CD8-positive, alpha-beta memory T cell (primary cell): ENCODE results near the gene MLX. TPM values are rescaled to one million over a fixed set of nuclear protein-coding genes. Genes with fewer than 3 reads are reported as not detected.
A peak's percentile ranks its signal among the peaks of the same experiment; 100 is the strongest.
"Not testable (repeated sequence)": the region's sequence is repeated elsewhere in the genome, so short reads cannot be mapped to it uniquely, and the experiment has no call there.

Experiments
- CTCF ChIA-PET: fragments of 350-600 bp; sonication (Branson Sonifier 250); formaldehyde crosslinking; loops from one replicate; lab custom pipeline; 2021; ENCODE audit warnings: antibody characterized with exemption; lab: Charles Lee
- POLR2A ChIA-PET: fragments of 350-600 bp; sonication (Branson Sonifier 250); formaldehyde crosslinking; loops from one replicate; lab custom pipeline; 2021; ENCODE audit warnings: antibody characterized with exemption; lab: Charles Lee
- DNase-seq, 5 donors: peaks; one replicate each; pipeline versions ENCODE4 v3.0.0 to v3.0.0-alpha.2; 2020 to 2022; ENCODE audit warnings: mixed read lengths in 1 of 5
- H3K27ac ChIP-seq: one replicate; pipeline ENCODE4 v1.7.0; 2013; ENCODE audit warnings: low read depth, mild to moderate bottlenecking, low read length, moderate library complexity
- H3K27me3 ChIP-seq: 2 replicates; pipeline ENCODE4 v1.7.0; 2013; ENCODE audit warnings: low read length, mild to moderate bottlenecking; ENCODE audit not compliant: insufficient read depth, poor library complexity, severe bottlenecking
- H3K36me3 ChIP-seq: 2 replicates; pipeline ENCODE4 v1.7.0; 2013; ENCODE audit warnings: mild to moderate bottlenecking, low read length, moderate library complexity; ENCODE audit not compliant: insufficient read depth
- H3K4me1 ChIP-seq: 2 replicates; pipeline ENCODE4 v1.7.0; 2013; ENCODE audit warnings: mild to moderate bottlenecking, low read length, moderate library complexity; ENCODE audit not compliant: insufficient read depth
- H3K4me3 ChIP-seq: 2 replicates; pipeline ENCODE4 v1.7.0; 2013; ENCODE audit warnings: mild to moderate bottlenecking, low read length
- H3K9me3 ChIP-seq: 2 replicates; pipeline ENCODE4 v1.7.0; 2013; ENCODE audit warnings: mild to moderate bottlenecking, low read length
- H3K27ac Mint-ChIP-seq, 8 donors: one replicate each; pipeline ENCODE4 v1.8.0; 2020 to 2021; ENCODE audit warnings: mixed read lengths in 8 of 8, mild to moderate bottlenecking in 6 of 8, inconsistent platforms in 3 of 8, moderate library complexity in 3 of 8
- H3K27me3 Mint-ChIP-seq, 2 donors: one replicate each; pipeline ENCODE4 v1.8.0; 2020 to 2021; ENCODE audit warnings: mixed read lengths in 2 of 2, mild to moderate bottlenecking in 1 of 2, moderate library complexity in 1 of 2
- H3K36me3 Mint-ChIP-seq, 3 donors: one replicate each; pipeline ENCODE4 v1.8.0; 2020 to 2021; ENCODE audit warnings: mixed read lengths in 3 of 3, inconsistent platforms in 1 of 3, mild to moderate bottlenecking in 1 of 3
- H3K4me1 Mint-ChIP-seq, 3 donors: one replicate each; pipeline ENCODE4 v1.8.0; 2020 to 2021; ENCODE audit warnings: mixed read lengths in 3 of 3, inconsistent platforms in 1 of 3, mild to moderate bottlenecking in 1 of 3
- H3K4me3 Mint-ChIP-seq, 7 donors: one replicate each; pipeline ENCODE4 v1.8.0; 2020 to 2021; ENCODE audit warnings: mixed read lengths in 7 of 7, mild to moderate bottlenecking in 6 of 7, moderate library complexity in 4 of 7, inconsistent platforms in 2 of 7
- H3K9me3 Mint-ChIP-seq, 5 donors: one replicate each; pipeline ENCODE4 v1.8.0; 2020 to 2022; ENCODE audit warnings: mixed read lengths in 5 of 5, mild to moderate bottlenecking in 3 of 5, moderate library complexity in 2 of 5, inconsistent platforms in 1 of 5
- polyA plus RNA-seq: library from polyadenylated mRNA; unstranded; fragments of 300-500 nt; fragmentation: Illumina TruSeq; gene quantifications from one replicate; pipeline ENCODE4 v1.2.3, GENCODE V29; 2021
- total RNA-seq, 2 experiments: library from RNA; stranded (reverse); gene quantifications; one replicate each; pipeline ENCODE4 v1.2.3, GENCODE V29; 2021

The MLX gene
- total and polyA plus RNA-seq, 3 experiments from 2014 or later: 52.1 to 62.3 (median 61.8) TPM

GRCh38 chr17:42537156-42537805 is 29.6 kb upstream of the MLX start:
- DNase-seq: no peak
- no peaks in the 10 kb centered on the region for H3K9me3 ChIP-seq
- H3K27ac Mint-ChIP-seq: peak overlapping the region in 4 of 8 donors; percentile 9 to 88 (median 60)
- peak overlapping the region; percentile 76 to 89 (median 83) for H3K4me3 Mint-ChIP-seq
- peak overlapping the region; percentile 70 for H3K4me3 ChIP-seq
- CTCF ChIA-PET: interaction anchor here (1.2 to 2.0 kb wide), 5 partner anchors 10 to 41 kb away, joined by 3 to 10 read pairs (median 6); no protein-coding TSS in a partner anchor
- no peaks in the 10 kb centered on the region for H3K27me3 ChIP-seq
- H3K27ac ChIP-seq: peak overlapping the region; percentile 27
- H3K27me3 Mint-ChIP-seq: no peaks in the 10 kb centered on the region
- H3K4me1 ChIP-seq: peaks cover 32% of the 10 kb centered on the region
- peaks cover 0 to 12% (median 0%) of the 10 kb centered on the region in 3 donors for H3K36me3 Mint-ChIP-seq
- POLR2A ChIA-PET: interaction anchor here (1.0 kb wide), 1 partner anchor 11 kb away, joined by 3 read pairs; no protein-coding TSS in a partner anchor
- H3K9me3 Mint-ChIP-seq: no peaks in the 10 kb centered on the region
- peaks cover 32 to 47% (median 37%) of the 10 kb centered on the region in 3 donors for H3K4me1 Mint-ChIP-seq
- H3K36me3 ChIP-seq: peaks cover 5% of the 10 kb centered on the region

GRCh38 chr17:42537826-42538451 is 29.0 kb upstream of the MLX start:
- Mint-ChIP-seq H3K27ac (peak overlapping the region in 6 of 8 donors; percentile 9 to 66 (median 54)), H3K4me1 (peaks cover 32 to 47% (median 37%) of the 10 kb centered on the region in 3 donors), H3K27me3 (no peaks in the 10 kb centered on the region), H3K9me3 (no peaks in the 10 kb centered on the region), H3K36me3 (peaks cover 0 to 12% (median 0%) of the 10 kb centered on the region in 3 donors), H3K4me3 (peak overlapping the region; percentile 66 to 89 (median 73))
- DNase-seq: no peak
- H3K27me3 ChIP-seq: no peaks in the 10 kb centered on the region
- peaks cover 32% of the 10 kb centered on the region for H3K4me1 ChIP-seq
- H3K36me3 ChIP-seq: peaks cover 5% of the 10 kb centered on the region
- no peak overlapping the region for H3K27ac ChIP-seq
- no peaks in the 10 kb centered on the region for H3K9me3 ChIP-seq
- CTCF ChIA-PET: interaction anchor here (1.2 kb wide), 1 partner anchor 41 kb away, joined by 3 read pairs; no protein-coding TSS in a partner anchor
- POLR2A ChIA-PET: no interaction called here
- no peak overlapping the region for H3K4me3 ChIP-seq

GRCh38 chr17:42538482-42538881 is 28.4 kb upstream of the MLX start:
- Histone ChIP-seq H3K4me1 (peaks cover 32% of the 10 kb centered on the region), H3K4me3 (no peak overlapping the region), H3K27me3 (no peaks in the 10 kb centered on the region), H3K36me3 (peaks cover 5% of the 10 kb centered on the region), H3K27ac (no peak overlapping the region), H3K9me3 (no peaks in the 10 kb centered on the region)
- peak overlapping the region in 3 of 7 donors; percentile 49 to 76 (median 73) for H3K4me3 Mint-ChIP-seq
- CTCF ChIA-PET: no interaction called here
- H3K9me3 Mint-ChIP-seq: no peaks in the 10 kb centered on the region
- H3K4me1 Mint-ChIP-seq: peaks cover 30 to 44% (median 33%) of the 10 kb centered on the region in 3 donors
- POLR2A ChIA-PET: no interaction called here
- no peaks in the 10 kb centered on the region for H3K27me3 Mint-ChIP-seq
- H3K36me3 Mint-ChIP-seq: peaks cover 0 to 14% (median 0%) of the 10 kb centered on the region in 3 donors
- no peak overlapping the region for H3K27ac Mint-ChIP-seq
- DNase-seq: no peak

GRCh38 chr17:42540558-42540957 is 26.3 kb upstream of the MLX start:
- H3K9me3 ChIP-seq, H3K36me3 ChIP-seq, DNase-seq, H3K4me3 ChIP-seq, H3K9me3 Mint-ChIP-seq, H3K27me3 Mint-ChIP-seq, H3K27ac ChIP-seq, H3K27me3 ChIP-seq: not testable (repeated sequence)
- peak overlapping the region; percentile 29 to 93 (median 66) for H3K27ac Mint-ChIP-seq
- peaks cover 25 to 41% (median 28%) of the 10 kb centered on the region in 3 donors for H3K4me1 Mint-ChIP-seq
- ChIA-PET POLR2A (interaction anchor here (0.7 to 1.3 kb wide), 3 partner anchors 8 to 295 kb away, joined by 3 to 6 read pairs (median 3); no protein-coding TSS in a partner anchor), CTCF (interaction anchor here (1.0 to 1.1 kb wide), 3 partner anchors 8 to 38 kb away, joined by 3 to 4 read pairs (median 3); no protein-coding TSS in a partner anchor)
- peak overlapping the region; percentile 23 to 63 (median 50) for H3K4me3 Mint-ChIP-seq
- H3K36me3 Mint-ChIP-seq: peaks cover 0 to 17% (median 0%) of the 10 kb centered on the region in 3 donors
- H3K4me1 ChIP-seq: peaks cover 27% of the 10 kb centered on the region

GRCh38 chr17:42541041-42541833 is 25.7 kb upstream of the MLX start:
- ChIA-PET POLR2A (interaction anchor here (0.6 to 1.3 kb wide), 4 partner anchors 9 to 451 kb away, joined by 3 read pairs; no protein-coding TSS in a partner anchor), CTCF (interaction anchor here (1.0 to 1.2 kb wide), 4 partner anchors 9 to 279 kb away, joined by 3 to 4 read pairs (median 3); no protein-coding TSS in a partner anchor)
- Histone ChIP-seq H3K9me3 (no peaks in the 10 kb centered on the region), H3K4me1 (peaks cover 24% of the 10 kb centered on the region), H3K27me3 (no peaks in the 10 kb centered on the region), H3K36me3 (peaks cover 5% of the 10 kb centered on the region), H3K4me3 (no peak overlapping the region), H3K27ac (no peak overlapping the region)
- peaks cover 0 to 16% (median 0%) of the 10 kb centered on the region in 3 donors for H3K36me3 Mint-ChIP-seq
- DNase-seq: peak in 2 of 5 donors; percentile 54 to 67
- peak overlapping the region; percentile 29 to 93 (median 70) for H3K27ac Mint-ChIP-seq
- H3K4me1 Mint-ChIP-seq: peaks cover 22 to 38% (median 24%) of the 10 kb centered on the region in 3 donors
- no peaks in the 10 kb centered on the region for H3K9me3 Mint-ChIP-seq
- peak overlapping the region; percentile 23 to 63 (median 50) for H3K4me3 Mint-ChIP-seq
- no peaks in the 10 kb centered on the region for H3K27me3 Mint-ChIP-seq

GRCh38 chr17:42543190-42544079 is 23.5 kb upstream of the MLX start:
- H3K4me3 ChIP-seq: no peak overlapping the region
- peaks cover 15% of the 10 kb centered on the region for H3K4me1 ChIP-seq
- Mint-ChIP-seq H3K4me3 (no peak overlapping the region), H3K4me1 (peaks cover 14 to 23% (median 15%) of the 10 kb centered on the region in 3 donors), H3K27ac (no peak overlapping the region), H3K27me3 (no peaks in the 10 kb centered on the region), H3K36me3 (peaks cover 0 to 15% (median 0%) of the 10 kb centered on the region in 3 donors), H3K9me3 (no peaks in the 10 kb centered on the region)
- CTCF ChIA-PET: no interaction called here
- H3K27me3 ChIP-seq: no peaks in the 10 kb centered on the region
- peaks cover 5% of the 10 kb centered on the region for H3K36me3 ChIP-seq
- no peak overlapping the region for H3K27ac ChIP-seq
- H3K9me3 ChIP-seq: no peaks in the 10 kb centered on the region
- POLR2A ChIA-PET: no interaction called here
- DNase-seq: no peak

GRCh38 chr17:42544874-42545283 is 22.0 kb upstream of the MLX start:
- peaks cover 0 to 7% (median 0%) of the 10 kb centered on the region in 3 donors for H3K36me3 Mint-ChIP-seq
- Histone ChIP-seq H3K9me3 (no peaks in the 10 kb centered on the region), H3K27me3 (no peaks in the 10 kb centered on the region), H3K36me3 (no peaks in the 10 kb centered on the region), H3K4me1 (peaks cover 20% of the 10 kb centered on the region), H3K4me3 (no peak overlapping the region), H3K27ac (no peak overlapping the region)
- CTCF ChIA-PET: no interaction called here
- DNase-seq: no peak
- H3K9me3 Mint-ChIP-seq: no peaks in the 10 kb centered on the region
- POLR2A ChIA-PET: no interaction called here
- H3K4me1 Mint-ChIP-seq: peaks cover 18 to 25% (median 24%) of the 10 kb centered on the region in 3 donors
- peak overlapping the region in 1 of 8 donors; percentile 12 for H3K27ac Mint-ChIP-seq
- no peak overlapping the region for H3K4me3 Mint-ChIP-seq
- no peaks in the 10 kb centered on the region for H3K27me3 Mint-ChIP-seq
